Ishikawa (cell line): ENCODE results near the gene SLC27A2.
A peak's percentile ranks its signal among the peaks of the same experiment; 100 is the strongest.

Experiments used
- CEBPB ChIP-seq: IDR thresholded peaks from 2 replicates; pipeline ENCODE4 v1.6.1; 2012
- CREB1 ChIP-seq: IDR thresholded peaks from 2 replicates; pipeline ENCODE4 v1.6.1; 2012; ENCODE audit warnings: low read depth
- EGR1 ChIP-seq: IDR thresholded peaks from 2 replicates; pipeline ENCODE4 v1.6.1; 2012
- EP300 ChIP-seq: IDR thresholded peaks from 2 replicates; pipeline ENCODE4 v1.6.1; 2012; ENCODE audit warnings: borderline replicate concordance
- FOXM1 ChIP-seq: IDR thresholded peaks from 2 replicates; pipeline ENCODE4 v1.6.1; 2012; ENCODE audit warnings: low read depth, borderline replicate concordance
- MAX ChIP-seq: IDR thresholded peaks from 2 replicates; pipeline ENCODE4 v1.6.1; 2012
- NFIC ChIP-seq: IDR thresholded peaks from 2 replicates; pipeline ENCODE4 v1.6.1; 2012
- RAD21 ChIP-seq: IDR thresholded peaks from 2 replicates; pipeline ENCODE4 v1.6.1; 2012; ENCODE audit warnings: low read depth
- REST ChIP-seq: IDR thresholded peaks from 2 replicates; pipeline ENCODE4 v1.6.1; 2012; ENCODE audit warnings: low read depth, mild to moderate bottlenecking
- TAF1 ChIP-seq: IDR thresholded peaks from 2 replicates; pipeline ENCODE4 v1.6.1; 2012; ENCODE audit warnings: low read depth, mild to moderate bottlenecking
- TCF12 ChIP-seq: IDR thresholded peaks from 2 replicates; pipeline ENCODE4 v1.6.1; 2012; ENCODE audit warnings: low read depth
- TEAD4 ChIP-seq: IDR thresholded peaks from 2 replicates; pipeline ENCODE4 v1.6.1; 2012
- YY1 ChIP-seq: IDR thresholded peaks from 2 replicates; pipeline ENCODE4 v1.6.1; 2012; ENCODE audit warnings: low read depth
- ZBTB7A ChIP-seq: IDR thresholded peaks from 2 replicates; pipeline ENCODE4 v1.6.1; 2012; ENCODE audit warnings: low read depth
- TF ChIP-seq, protein P1 (sequence below): IDR thresholded peaks from 2 replicates; pipeline ENCODE4 v1.6.1; 2012

SLC27A2 gene

DNA sequence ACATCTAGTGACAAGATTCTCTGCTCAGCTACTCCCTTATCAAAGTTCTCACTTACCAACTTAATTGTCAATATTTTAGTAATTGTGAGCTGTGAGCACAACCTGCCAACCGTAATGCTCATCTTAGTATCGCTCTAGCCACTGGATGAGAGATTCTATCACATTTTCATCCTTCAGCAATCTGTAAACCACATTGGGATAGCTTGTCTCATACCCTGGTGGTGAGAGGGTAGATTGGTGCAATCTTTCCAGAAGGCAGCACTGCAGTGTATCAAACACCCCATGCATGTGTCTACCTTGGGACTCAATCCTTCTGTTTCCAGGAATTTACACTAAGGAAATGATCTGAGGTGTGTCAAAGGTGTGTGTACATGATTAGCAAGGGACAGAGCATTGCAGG is 44.1 kb upstream of the SLC27A2 start:
- no peak for TF ChIP-seq TAF1

GRCh38 chr15:50138391-50138790 is 43.6 kb upstream of the SLC27A2 start:
- TF ChIP-seq REST (no peak), EGR1 (no peak), CEBPB (no peak), TEAD4 (no peak), RAD21 (0 out of 2 replicates have a peak, but pooled peaks have one; percentile 1), TAF1 (no peak)

GRCh38 chr15:50140098-50140497 is 41.9 kb upstream of the SLC27A2 start:
- no peak for TF ChIP-seq FOXM1
- TF ChIP-seq NFIC, result no peak
- TF ChIP-seq EGR1, result no peak
- TF ChIP-seq RAD21, result no peak
- TF ChIP-seq EP300, result no peak
- TF ChIP-seq YY1, result no peak
- no peak for TF ChIP-seq TAF1
- TF ChIP-seq MAX, result no peak
- TF ChIP-seq CEBPB, result no peak
- TF ChIP-seq, protein P1, sequence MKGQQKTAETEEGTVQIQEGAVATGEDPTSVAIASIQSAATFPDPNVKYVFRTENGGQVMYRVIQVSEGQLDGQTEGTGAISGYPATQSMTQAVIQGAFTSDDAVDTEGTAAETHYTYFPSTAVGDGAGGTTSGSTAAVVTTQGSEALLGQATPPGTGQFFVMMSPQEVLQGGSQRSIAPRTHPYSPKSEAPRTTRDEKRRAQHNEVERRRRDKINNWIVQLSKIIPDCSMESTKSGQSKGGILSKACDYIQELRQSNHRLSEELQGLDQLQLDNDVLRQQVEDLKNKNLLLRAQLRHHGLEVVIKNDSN, result no peak
- TF ChIP-seq TEAD4, result no peak
- no peak for TF ChIP-seq CREB1
- TF ChIP-seq ZBTB7A, result no peak
- no peak for TF ChIP-seq TCF12
- no peak for TF ChIP-seq REST

DNA sequence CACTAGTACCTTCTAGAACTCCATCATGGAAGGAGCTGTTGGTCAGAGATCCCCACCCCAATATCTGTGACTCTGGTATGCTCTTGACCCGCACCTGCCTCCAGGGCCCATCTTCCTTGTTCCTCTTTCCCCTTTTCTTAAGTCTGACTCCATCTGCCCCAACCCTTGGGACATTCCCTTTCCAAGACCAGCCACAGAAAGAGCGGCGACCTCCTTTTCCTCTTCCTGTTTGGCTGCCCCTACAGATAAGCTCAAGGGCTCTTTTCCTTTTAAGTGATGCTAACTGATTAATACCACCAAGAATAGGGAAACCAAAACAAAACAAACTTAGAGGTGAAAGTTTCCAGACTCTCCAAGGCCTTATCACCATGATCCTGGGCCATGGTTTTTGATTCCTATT is 41.0 kb upstream of the SLC27A2 start:
- TF ChIP-seq YY1 (no peak), CREB1 (no peak), REST (no peak), ZBTB7A (no peak), FOXM1 (no peak), RAD21 (no peak), EGR1 (no peak), EP300 (no peak), MAX (no peak)
- TF ChIP-seq, protein P1, result no peak

DNA sequence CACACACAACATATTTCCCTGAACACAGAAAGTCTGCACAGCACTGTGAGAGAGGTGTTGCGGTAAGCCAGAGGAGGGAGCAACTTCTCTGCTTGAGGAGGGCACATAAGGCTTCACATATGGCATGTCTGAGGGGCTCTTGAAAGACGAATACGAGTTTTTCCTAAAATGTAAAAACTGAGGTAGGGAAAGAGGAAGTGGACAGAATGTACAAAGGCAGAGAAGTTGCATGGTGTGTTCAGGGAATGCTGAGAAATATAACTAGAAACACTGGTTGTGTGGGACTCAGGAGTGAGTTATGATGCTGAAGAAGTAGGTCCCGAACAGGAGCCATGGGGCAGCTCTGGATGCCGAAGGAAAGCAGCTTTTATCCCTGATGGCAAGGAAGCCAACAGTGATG is 40.1 kb upstream of the SLC27A2 start:
- TF ChIP-seq TCF12 (no peak), CEBPB (no peak), EGR1 (no peak), REST (no peak), RAD21 (no peak), NFIC (no peak), FOXM1 (no peak)
- TF ChIP-seq, protein P1, result no peak
